Activated naive CD4-positive, alpha-beta T cell treated with anti-CD3 and anti-CD28 coated beads, Interleukin-2, amount 10 ng/mL, durations not matched to agents 7 days and 5 days (primary cell): ENCODE data around the gene SNTG2.
A peak's percentile ranks its signal among the peaks of the same experiment; 100 is the strongest.

Experiments
- CTCF ChIA-PET: fragments of 350-600 bp; sonication (Branson Sonifier 250); formaldehyde crosslinking; loops from one replicate; lab custom pipeline; 2021; ENCODE audit warnings: antibody characterized with exemption; lab: Charles Lee
- DNase-seq: peaks from one replicate; pipeline ENCODE4 v3.0.0-alpha.2; 2020
- H3K27ac Mint-ChIP-seq: one replicate; pipeline ENCODE4 v1.8.0; 2021; ENCODE audit warnings: mild to moderate bottlenecking, moderate library complexity, mixed read lengths
- H3K27me3 Mint-ChIP-seq: one replicate; pipeline ENCODE4 v1.8.0; 2021; ENCODE audit warnings: mild to moderate bottlenecking, mixed read lengths
- H3K36me3 Mint-ChIP-seq: one replicate; pipeline ENCODE4 v1.8.0; 2021; ENCODE audit warnings: mixed read lengths
- H3K4me1 Mint-ChIP-seq: one replicate; pipeline ENCODE4 v1.8.0; 2021; ENCODE audit warnings: mixed read lengths
- H3K4me3 Mint-ChIP-seq: one replicate; pipeline ENCODE4 v1.8.0; 2021; ENCODE audit warnings: mild to moderate bottlenecking, moderate library complexity, mixed read lengths
- H3K9me3 Mint-ChIP-seq: one replicate; pipeline ENCODE4 v1.8.0; 2021; ENCODE audit warnings: mixed read lengths

The SNTG2 gene

DNA sequence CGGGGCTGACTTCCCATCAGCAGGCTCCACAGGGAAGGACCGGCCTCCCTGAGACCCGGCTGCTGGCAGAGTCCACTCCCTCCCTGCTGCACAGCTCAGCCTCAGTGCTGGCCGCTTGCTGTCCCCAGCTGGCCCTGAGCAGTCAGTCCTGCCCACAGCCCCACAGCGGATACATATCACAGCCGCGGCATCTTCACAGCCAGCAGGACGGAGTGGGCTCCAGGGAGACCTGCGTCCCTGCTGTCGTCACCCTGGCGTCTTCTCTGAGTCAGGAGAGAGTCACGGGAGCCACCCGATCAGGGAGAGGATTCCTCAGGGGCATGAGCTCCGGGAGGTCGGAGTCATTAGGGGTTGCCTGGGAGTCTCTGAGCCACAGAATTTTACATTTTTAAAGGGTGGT lies 13.1 kb upstream of the SNTG2 start:
- H3K27ac Mint-ChIP-seq: no peak overlapping the region
- H3K4me1 Mint-ChIP-seq: no peaks in the 10 kb centered on the region
- no peaks in the 10 kb centered on the region for H3K36me3 Mint-ChIP-seq
- no peaks in the 10 kb centered on the region for H3K27me3 Mint-ChIP-seq
- no peak overlapping the region for H3K4me3 Mint-ChIP-seq
- DNase-seq: no peak
- CTCF ChIA-PET: no interaction called here
- H3K9me3 Mint-ChIP-seq: no peaks in the 10 kb centered on the region

DNA sequence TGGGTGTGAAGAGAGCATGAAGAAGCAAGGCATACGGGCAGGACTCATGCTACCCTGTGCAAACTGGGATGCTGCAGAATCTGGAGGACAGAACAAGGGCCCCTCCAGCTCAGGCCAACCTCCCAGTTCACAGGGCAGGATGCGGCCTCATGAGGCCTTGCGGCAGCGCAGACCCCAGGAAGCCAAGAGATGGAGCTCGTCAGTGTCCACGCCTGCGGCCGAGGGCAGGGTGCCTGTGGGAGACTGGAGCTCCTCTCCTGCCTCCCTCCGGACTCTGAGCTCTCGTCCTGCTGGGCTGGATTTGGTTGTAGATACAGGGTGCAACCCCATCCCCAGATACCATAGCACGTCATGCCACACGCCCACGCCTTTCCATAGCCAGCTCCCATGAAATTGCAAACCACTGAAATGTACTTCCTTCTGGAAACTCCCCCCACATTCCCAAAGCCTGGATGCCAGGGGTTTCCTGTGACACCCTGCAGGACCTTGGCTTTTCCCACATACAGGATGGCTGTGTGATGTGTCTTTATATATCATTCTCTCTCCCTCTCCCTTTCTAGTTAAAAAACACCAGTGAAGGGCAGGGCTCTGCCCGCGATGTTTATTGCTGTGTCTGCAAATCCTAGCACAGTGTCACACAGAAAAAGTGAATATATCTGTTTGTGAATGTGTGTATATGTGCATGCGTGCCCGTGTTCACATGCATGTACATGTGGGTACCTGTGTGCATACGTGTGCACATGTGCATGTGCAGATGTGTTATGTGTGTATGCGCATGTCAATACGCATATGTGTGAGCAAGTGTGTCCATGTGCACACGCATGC lies 12.3 kb upstream of the SNTG2 start:
- Mint-ChIP-seq H3K36me3 (no peaks in the 10 kb centered on the region), H3K4me1 (no peaks in the 10 kb centered on the region), H3K9me3 (no peaks in the 10 kb centered on the region), H3K27me3 (peaks cover 3% of the 10 kb centered on the region), H3K4me3 (no peak overlapping the region), H3K27ac (no peak overlapping the region)
- no peak for DNase-seq
- CTCF ChIA-PET: no interaction called here

DNA sequence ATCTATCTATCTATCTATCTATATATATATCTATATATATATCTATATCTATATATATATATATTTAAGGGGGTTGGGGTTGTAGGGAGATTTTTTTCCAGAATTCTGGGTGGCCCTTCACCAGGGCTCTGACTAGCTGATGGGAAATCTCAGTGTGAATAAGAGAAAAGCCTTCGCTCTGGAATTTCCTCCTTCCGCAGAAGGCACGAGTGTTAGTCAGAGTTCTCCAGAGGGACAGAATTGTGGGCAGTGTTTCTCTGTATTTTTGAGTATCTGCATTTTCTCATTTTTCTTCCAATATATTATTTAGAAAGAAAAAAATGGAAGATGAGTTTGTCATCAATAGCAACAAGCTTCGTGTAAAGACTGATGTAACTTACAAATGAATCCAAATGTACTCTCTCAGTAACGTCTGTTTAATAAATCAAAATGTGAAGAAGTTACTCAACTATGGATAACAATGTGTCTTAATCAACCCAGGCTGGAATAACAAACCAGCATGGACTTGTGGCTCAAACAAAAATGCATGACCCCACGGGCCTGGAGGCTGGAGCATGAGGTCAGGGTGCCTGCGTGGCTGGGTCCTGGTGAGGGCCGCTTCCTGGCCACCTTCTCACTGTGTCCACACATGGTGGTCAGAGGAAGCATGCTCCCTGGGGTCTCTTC lies 10.6 kb upstream of the SNTG2 start:
- peaks cover 2% of the 10 kb centered on the region for H3K36me3 Mint-ChIP-seq

DNA sequence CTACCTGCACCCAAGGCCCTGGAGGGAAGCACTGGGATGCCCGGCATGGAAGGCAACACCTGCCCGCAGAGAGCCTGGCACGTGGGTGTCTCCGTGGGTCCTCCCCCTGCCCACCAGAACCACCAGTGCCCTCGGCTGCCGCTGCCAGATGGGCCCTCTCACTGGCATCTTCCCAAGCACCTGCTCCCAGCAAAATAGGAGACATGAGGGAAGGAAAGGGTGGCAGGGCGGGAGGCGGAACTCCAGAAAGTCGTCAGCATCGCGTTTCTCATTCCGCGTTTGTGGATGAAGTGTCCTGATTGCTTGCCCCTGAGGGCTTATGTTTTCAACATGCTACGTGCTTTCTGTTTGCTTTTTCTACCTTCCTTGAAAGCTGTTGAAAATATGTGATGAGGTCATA lies 8.8 kb upstream of the SNTG2 start:
- H3K9me3 Mint-ChIP-seq: peaks cover 7% of the 10 kb centered on the region
- no peak for DNase-seq
- peaks cover 22% of the 10 kb centered on the region for H3K4me1 Mint-ChIP-seq
- CTCF ChIA-PET: no interaction called here
- peaks cover 8% of the 10 kb centered on the region for H3K27me3 Mint-ChIP-seq
- H3K27ac Mint-ChIP-seq: no peak overlapping the region
- H3K36me3 Mint-ChIP-seq: peaks cover 2% of the 10 kb centered on the region
- H3K4me3 Mint-ChIP-seq: no peak overlapping the region

More for the DNA sequence above, 10.6 kb upstream of the SNTG2 start:
- DNase-seq: no peak
- peaks cover 4% of the 10 kb centered on the region for H3K4me1 Mint-ChIP-seq
- peaks cover 7% of the 10 kb centered on the region for H3K9me3 Mint-ChIP-seq
- H3K4me3 Mint-ChIP-seq: no peak overlapping the region
- CTCF ChIA-PET: no interaction called here
- no peak overlapping the region for H3K27ac Mint-ChIP-seq
- H3K27me3 Mint-ChIP-seq: peaks cover 8% of the 10 kb centered on the region

DNA sequence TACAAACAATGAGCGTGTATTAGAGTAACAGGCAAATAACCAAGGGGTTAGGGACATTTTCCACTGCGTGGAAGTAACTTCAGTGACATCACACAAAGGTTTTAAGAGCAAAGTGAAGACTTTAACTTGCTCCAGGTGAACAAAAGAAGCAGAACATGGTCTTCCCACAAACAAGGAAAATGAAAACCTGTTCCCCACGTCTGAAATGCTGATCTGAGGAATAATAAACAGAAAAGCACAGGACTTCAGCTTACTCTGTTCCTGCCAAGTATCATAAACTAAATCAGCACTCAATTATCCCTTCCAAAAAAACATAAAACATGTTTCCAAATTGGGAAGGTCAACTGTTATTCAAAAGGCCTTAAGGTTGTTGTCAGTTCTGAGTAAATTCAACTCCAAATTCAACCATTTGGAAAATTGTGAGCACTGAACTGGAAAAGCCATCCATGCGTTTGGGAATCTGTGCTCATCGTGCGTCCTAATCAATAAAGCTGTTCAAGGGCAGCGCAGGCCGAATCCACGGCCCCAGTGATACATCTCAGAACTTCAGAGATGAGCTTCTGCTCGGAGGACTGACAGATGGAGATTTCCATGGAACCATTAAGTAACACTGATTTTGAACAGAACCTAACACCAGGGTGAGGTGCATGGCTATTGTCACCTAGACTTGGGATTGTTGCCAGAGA lies 7.7 kb upstream of the SNTG2 start:
- Mint-ChIP-seq H3K9me3 (peaks cover 7% of the 10 kb centered on the region), H3K27me3 (peaks cover 8% of the 10 kb centered on the region), H3K27ac (no peak overlapping the region), H3K36me3 (peaks cover 2% of the 10 kb centered on the region), H3K4me3 (no peak overlapping the region), H3K4me1 (peaks cover 26% of the 10 kb centered on the region)
- CTCF ChIA-PET: no interaction called here
- DNase-seq: no peak

DNA sequence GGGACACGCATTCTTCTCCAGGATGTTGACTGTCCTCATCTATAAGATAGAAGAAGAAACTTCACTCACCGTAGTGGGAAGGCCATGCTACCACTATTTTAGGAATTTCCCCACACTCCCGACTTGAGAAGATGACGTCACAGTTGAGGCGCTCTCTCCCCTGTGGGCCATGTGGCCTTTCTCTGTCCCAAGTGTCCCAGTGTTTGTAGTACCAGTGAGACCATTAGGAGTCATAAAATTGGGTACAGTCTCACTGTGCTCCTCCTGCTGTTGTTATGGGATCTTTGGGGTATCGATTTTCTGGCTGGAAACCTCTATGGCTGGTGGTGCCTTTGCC lies 7.2 kb upstream of the SNTG2 start:
- peaks cover 12% of the 10 kb centered on the region for H3K27me3 Mint-ChIP-seq
- peaks cover 26% of the 10 kb centered on the region for H3K4me1 Mint-ChIP-seq
- H3K27ac Mint-ChIP-seq: no peak overlapping the region
- H3K36me3 Mint-ChIP-seq: peaks cover 2% of the 10 kb centered on the region
- CTCF ChIA-PET: no interaction called here
- peaks cover 7% of the 10 kb centered on the region for H3K9me3 Mint-ChIP-seq
- no peak for DNase-seq
- H3K4me3 Mint-ChIP-seq: no peak overlapping the region

DNA sequence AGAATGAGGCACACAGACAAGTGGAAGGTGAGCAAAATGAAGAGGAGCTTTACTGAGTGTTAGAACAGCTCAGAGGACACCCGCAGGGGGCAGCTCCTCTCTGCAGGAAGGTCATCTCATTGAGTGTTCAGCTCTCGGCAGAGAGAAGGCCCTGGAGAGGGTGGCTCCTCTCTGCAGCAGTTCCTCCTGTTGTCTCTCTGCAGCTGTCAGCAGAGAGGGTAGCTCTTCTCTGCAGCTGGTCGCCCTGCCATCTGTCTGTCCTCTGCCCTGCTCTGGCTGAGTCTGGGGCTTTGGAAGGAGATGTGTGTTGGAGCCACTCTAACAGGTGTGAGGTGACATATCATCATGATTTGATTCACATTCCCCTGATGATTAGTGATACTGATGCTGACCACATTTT lies 6.8 kb upstream of the SNTG2 start:
- no peak overlapping the region for H3K4me3 Mint-ChIP-seq
- no peak for DNase-seq
- no peak overlapping the region for H3K27ac Mint-ChIP-seq
- H3K4me1 Mint-ChIP-seq: peaks cover 26% of the 10 kb centered on the region
- H3K36me3 Mint-ChIP-seq: peaks cover 2% of the 10 kb centered on the region
- H3K27me3 Mint-ChIP-seq: peaks cover 12% of the 10 kb centered on the region
- peaks cover 7% of the 10 kb centered on the region for H3K9me3 Mint-ChIP-seq
- CTCF ChIA-PET: no interaction called here

DNA sequence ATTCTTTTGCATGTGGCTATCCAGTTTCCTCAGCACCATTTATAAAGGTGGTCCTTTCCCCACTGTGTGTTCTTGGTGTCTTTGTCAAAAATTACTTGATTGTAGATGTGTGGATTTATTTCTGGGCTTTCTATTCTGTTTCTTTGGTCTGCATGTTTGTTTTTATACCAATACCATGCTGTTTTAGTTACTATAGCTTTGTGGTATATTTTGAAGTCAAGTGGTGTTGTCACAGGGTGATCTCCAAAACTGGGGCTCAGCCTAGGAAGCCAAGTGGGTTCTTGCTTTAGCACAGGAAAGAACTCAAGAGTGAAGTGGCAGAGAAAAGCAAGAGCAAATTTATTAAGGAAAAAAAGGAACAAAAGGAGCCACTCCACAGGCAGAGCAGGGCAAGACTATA lies 6.0 kb upstream of the SNTG2 start:
- CTCF ChIA-PET: no interaction called here
- Mint-ChIP-seq H3K36me3 (peaks cover 2% of the 10 kb centered on the region), H3K9me3 (peaks cover 7% of the 10 kb centered on the region), H3K27me3 (peaks cover 18% of the 10 kb centered on the region), H3K27ac (no peak overlapping the region), H3K4me3 (no peak overlapping the region), H3K4me1 (peaks cover 31% of the 10 kb centered on the region)
- no peak for DNase-seq

DNA sequence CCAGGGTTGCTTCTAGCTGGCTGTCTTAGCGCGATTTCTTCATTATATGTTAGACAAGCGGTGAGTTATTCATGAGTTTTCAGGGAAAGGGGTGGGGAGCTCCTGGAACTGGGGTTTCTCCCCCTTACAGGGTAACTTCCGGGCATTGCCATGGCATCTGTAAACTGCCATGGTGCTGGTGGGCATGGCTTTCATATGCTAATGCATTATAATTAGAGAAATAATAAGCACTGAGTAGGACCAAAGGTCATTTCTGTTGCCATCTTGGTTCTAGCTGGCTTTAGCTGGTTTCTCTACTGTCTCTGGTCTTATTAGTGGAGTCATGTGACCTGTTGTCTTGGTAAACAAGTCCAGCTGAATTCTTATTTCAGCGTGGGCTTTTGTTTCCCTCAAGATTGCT lies 5.5 kb upstream of the SNTG2 start:
- peaks cover 2% of the 10 kb centered on the region for H3K36me3 Mint-ChIP-seq
- H3K4me1 Mint-ChIP-seq: peaks cover 33% of the 10 kb centered on the region
- CTCF ChIA-PET: no interaction called here
- H3K4me3 Mint-ChIP-seq: no peak overlapping the region
- peaks cover 7% of the 10 kb centered on the region for H3K9me3 Mint-ChIP-seq
- no peak for DNase-seq
- no peak overlapping the region for H3K27ac Mint-ChIP-seq
- H3K27me3 Mint-ChIP-seq: peaks cover 22% of the 10 kb centered on the region

DNA sequence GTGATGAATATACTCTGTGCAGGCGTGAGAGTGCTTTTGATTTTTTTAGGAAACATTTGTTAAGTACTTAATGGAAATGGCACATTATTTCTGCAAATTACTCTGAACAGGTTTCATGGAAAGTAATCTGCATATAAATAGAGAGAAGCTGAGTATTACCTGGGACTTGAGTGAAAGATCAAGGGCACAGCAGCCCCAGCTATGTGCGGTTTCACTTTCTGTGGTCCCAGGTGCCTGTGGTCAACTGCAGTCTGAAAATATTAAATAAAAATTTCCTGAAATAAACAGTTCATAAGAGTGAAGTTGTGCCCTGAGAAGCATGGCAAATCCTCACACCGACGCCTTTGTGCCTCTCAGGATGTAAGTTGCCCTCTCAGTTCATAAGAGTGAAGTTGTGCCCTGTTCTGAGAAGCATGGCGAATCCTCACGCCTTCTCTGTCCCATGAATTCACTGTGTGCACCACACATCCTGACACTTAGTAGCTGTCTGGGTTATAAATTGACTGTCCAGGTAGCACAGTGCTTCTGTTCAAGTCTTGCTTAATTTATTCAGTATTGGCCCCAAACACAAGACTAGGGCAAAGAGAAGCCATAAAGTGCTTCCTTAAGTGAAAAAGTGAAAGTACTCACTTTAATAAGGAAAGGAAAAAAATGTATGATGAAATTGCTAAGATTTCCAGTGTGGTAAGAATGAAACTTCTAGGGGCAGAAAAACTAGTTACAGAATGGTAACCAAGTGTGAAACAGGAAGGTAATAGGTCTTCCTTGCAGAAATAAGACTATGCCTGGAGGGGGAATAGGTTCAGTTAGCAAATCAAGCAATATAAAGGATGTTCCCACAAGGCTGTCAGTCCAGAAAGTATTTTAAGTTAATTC lies 4.3 kb upstream of the SNTG2 start:
- H3K4me1 Mint-ChIP-seq: peaks cover 33% of the 10 kb centered on the region
- peaks cover 7% of the 10 kb centered on the region for H3K9me3 Mint-ChIP-seq
- peak; percentile 28 for DNase-seq
- H3K27me3 Mint-ChIP-seq: peaks cover 31% of the 10 kb centered on the region
- peaks cover 2% of the 10 kb centered on the region for H3K36me3 Mint-ChIP-seq
- H3K27ac Mint-ChIP-seq: peak overlapping the region; percentile 70
- peak overlapping the region; percentile 5 for H3K4me3 Mint-ChIP-seq
- CTCF ChIA-PET: interaction anchor here (1.6 kb wide), 1 partner anchor 600 kb away, joined by 4 read pairs; no protein-coding TSS in a partner anchor

DNA sequence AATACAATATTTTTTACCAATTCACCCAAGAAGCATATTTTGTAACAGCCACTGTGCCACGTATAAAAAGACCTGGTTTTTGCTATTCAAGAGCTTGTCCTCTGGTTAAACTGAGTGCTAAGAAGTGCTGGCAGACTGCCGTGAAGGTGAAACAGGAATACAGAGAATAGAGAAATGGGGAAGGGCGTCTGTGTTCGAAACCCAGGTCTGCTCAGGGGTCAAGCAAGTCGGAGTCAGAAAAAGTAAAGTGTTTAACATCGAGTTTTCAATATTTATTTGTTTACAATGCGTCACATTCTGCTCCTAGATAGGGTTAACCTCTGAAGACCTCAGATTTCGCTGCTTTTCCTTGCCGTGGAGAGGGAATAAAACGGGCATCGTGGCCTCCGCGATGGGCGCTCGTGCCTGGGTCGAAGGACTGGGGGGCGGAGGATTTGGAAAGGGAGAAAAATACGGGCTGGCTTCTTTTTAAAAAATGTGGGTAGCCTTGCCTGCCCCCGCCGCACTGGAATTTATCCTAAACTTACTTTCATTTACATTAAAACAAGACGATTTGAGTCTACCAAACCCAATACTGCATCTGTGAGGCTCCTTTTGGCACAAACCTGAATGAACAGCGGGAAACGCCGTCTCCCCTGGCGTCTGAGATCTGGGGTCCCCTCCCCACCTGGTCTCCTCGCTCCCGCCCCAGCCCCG lies 1.1 kb upstream of the SNTG2 start:
- Mint-ChIP-seq H3K27ac (peak overlapping the region; percentile 31), H3K4me1 (peaks cover 37% of the 10 kb centered on the region), H3K36me3 (peaks cover 2% of the 10 kb centered on the region), H3K27me3 (peaks cover 41% of the 10 kb centered on the region), H3K9me3 (peaks cover 4% of the 10 kb centered on the region), H3K4me3 (peak overlapping the region; percentile 57)
- no peak for DNase-seq
- CTCF ChIA-PET: no interaction called here

DNA sequence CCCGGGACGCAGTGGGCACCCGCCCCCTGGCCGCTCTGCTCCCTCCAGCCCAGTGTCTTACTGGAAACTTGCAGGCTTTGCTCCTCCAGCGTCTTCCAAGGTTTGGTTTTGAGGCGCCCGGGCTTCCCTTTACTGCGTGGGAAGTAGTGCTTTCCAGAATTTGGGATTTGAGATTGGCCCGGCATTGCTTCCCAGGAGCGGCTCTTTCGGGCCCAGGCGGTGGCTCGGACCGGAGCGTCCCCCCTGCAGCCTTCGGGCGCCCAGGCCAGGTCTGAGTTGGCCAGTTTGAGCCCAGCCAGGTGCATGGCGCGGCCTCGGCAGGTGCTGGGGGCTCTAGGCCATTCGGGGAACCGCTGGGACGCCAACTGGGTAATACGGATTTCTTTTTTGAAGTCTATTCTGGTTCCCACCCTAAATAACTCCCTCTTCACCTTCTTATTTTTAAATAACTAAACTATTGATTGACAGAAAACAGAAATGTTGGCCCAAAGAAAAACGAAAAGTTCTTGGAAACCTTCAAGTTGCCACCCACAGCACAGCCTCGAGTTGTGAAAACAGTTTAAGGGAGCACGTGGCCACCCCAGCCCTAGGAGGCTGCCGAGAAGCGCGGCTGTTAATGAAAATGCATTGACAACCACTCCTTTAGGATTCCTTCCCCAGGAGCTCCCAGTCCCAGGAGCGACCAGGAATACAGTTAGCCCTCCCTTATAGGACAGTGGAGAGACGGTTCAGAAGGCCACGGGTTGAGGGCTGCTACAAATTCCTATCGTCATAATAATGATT lies 766 bp downstream of the SNTG2 start:
- Mint-ChIP-seq H3K4me1 (peaks cover 19% of the 10 kb centered on the region), H3K9me3 (no peaks in the 10 kb centered on the region), H3K4me3 (peak overlapping the region; percentile 68), H3K27me3 (peaks cover 43% of the 10 kb centered on the region), H3K36me3 (no peaks in the 10 kb centered on the region), H3K27ac (peak overlapping the region; percentile 35)
- CTCF ChIA-PET: no interaction called here
- DNase-seq: no peak

DNA sequence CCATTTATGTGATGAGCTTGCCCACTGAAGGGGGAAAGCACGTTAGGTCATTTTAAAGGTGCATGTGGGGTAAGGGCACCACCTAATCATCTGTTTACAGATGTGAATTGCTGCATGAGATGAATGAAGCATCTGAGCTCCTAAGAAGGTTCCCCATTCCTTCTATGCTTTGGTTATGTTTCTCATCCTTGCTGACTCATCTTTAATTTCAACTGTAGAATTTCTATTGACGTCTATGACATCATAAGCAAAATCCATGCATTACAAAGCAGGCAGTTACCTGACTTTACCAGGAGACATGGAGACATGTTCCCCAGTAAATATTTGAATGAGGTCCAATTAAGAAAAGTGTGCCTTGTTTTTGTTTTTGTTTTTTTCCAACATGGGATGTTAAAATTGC lies 2.8 kb downstream of the SNTG2 start:
- CTCF ChIA-PET: interaction anchor here (2.1 to 2.7 kb wide), 2 partner anchors 16 to 593 kb away, joined by 5 to 15 read pairs; no protein-coding TSS in a partner anchor
- DNase-seq: no peak
- Mint-ChIP-seq H3K36me3 (no peaks in the 10 kb centered on the region), H3K27ac (no peak overlapping the region), H3K4me3 (no peak overlapping the region), H3K4me1 (peaks cover 11% of the 10 kb centered on the region), H3K9me3 (no peaks in the 10 kb centered on the region), H3K27me3 (peaks cover 43% of the 10 kb centered on the region)
